RWPE2 (cell line): ENCODE results near the gene CHD3.

Source experiments
- ATAC-seq: fragments of 200-7000 bp; cut with Tn5 transposase; 3 replicates; pipeline ENCODE4 v1.9.1; 2021; ENCODE audit warnings: low read depth
- DNase-seq: peaks from one replicate; pipeline ENCODE4 v3.0.0-alpha.2; 2020; ENCODE audit warnings: low spot score
- H3K27ac ChIP-seq: fragments of 450-650 bp; 2 replicates; pipeline ENCODE4 v1.5.1; 2017; ENCODE audit warnings: mild to moderate bottlenecking; ENCODE audit not compliant: poor library complexity, severe bottlenecking
- H3K27me3 ChIP-seq: fragments of 250-450 bp; sonication (Bioruptor Pico); 2 replicates; pipeline ENCODE4 v1.5.1; 2021; ENCODE audit warnings: mild to moderate bottlenecking, moderate library complexity; ENCODE audit not compliant: insufficient read depth, poor library complexity, severe bottlenecking
- H3K36me3 ChIP-seq: fragments of 250-450 bp; sonication (Bioruptor Pico); 2 replicates; pipeline ENCODE4 v1.5.1; 2020; ENCODE audit warnings: low read depth, mild to moderate bottlenecking, moderate library complexity
- H3K4me1 ChIP-seq: fragments of 250-450 bp; sonication (Bioruptor Pico); 2 replicates; pipeline ENCODE4 v1.5.1; 2021; ENCODE audit warnings: mild to moderate bottlenecking, moderate library complexity; ENCODE audit not compliant: insufficient read depth, poor library complexity, severe bottlenecking
- H3K4me3 ChIP-seq: fragments of 250-450 bp; sonication (Bioruptor Pico); 2 replicates; pipeline ENCODE4 v1.5.1; 2021; ENCODE audit warnings: mild to moderate bottlenecking, moderate library complexity; ENCODE audit not compliant: severe bottlenecking
- H3K9me3 ChIP-seq: fragments of 250-450 bp; sonication (Bioruptor Pico); 2 replicates; pipeline ENCODE4 v1.5.1; 2021; ENCODE audit warnings: mild to moderate bottlenecking, moderate library complexity; ENCODE audit not compliant: severe bottlenecking
- CTCF ChIP-seq: fragments of 450-650 bp; IDR thresholded peaks from one replicate; pipeline ENCODE4 v1.5.1; 2017; ENCODE audit warnings: mild to moderate bottlenecking, moderate library complexity; ENCODE audit not compliant: poor library complexity, severe bottlenecking

CHD3 gene

GRCh38 chr17:7940743-7941142, 52.2 kb downstream of the CHD3 start:
- Histone ChIP-seq H3K27me3 (no peaks in the 10 kb centered on the region), H3K4me3 (no peak overlapping the region), H3K9me3 (no peaks in the 10 kb centered on the region), H3K4me1 (no peaks in the 10 kb centered on the region), H3K36me3 (peaks cover 85% of the 10 kb centered on the region), H3K27ac (no peak overlapping the region)
- ATAC-seq: no peak
- no peak for DNase-seq
- no peak for TF ChIP-seq CTCF

GRCh38 chr17:7943291-7943690, 54.7 kb downstream of the CHD3 start:
- DNase-seq (no peak), ATAC-seq (no peak)
- H3K36me3 ChIP-seq: peaks cover 84% of the 10 kb centered on the region
- H3K4me3 ChIP-seq: no peak overlapping the region
- H3K27me3 ChIP-seq: no peaks in the 10 kb centered on the region
- no peak for TF ChIP-seq CTCF
- H3K27ac ChIP-seq: no peak overlapping the region
- H3K9me3 ChIP-seq: no peaks in the 10 kb centered on the region
- no peaks in the 10 kb centered on the region for H3K4me1 ChIP-seq

GRCh38 chr17:7944326-7944725, 55.7 kb downstream of the CHD3 start:
- TF ChIP-seq CTCF: no peak
- DNase-seq: no peak
- Histone ChIP-seq H3K27ac (no peak overlapping the region), H3K27me3 (no peaks in the 10 kb centered on the region), H3K4me1 (no peaks in the 10 kb centered on the region), H3K36me3 (peaks cover 84% of the 10 kb centered on the region), H3K4me3 (no peak overlapping the region), H3K9me3 (no peaks in the 10 kb centered on the region)
- no peak for ATAC-seq

GRCh38 chr17:7945651-7946050, 57.1 kb downstream of the CHD3 start:
- ATAC-seq: no peak
- Histone ChIP-seq H3K4me1 (no peaks in the 10 kb centered on the region), H3K27ac (no peak overlapping the region), H3K36me3 (peaks cover 81% of the 10 kb centered on the region), H3K9me3 (no peaks in the 10 kb centered on the region), H3K4me3 (no peak overlapping the region), H3K27me3 (no peaks in the 10 kb centered on the region)
- no peak for DNase-seq
- TF ChIP-seq CTCF: no peak

GRCh38 chr17:7946441-7946840, 57.9 kb downstream of the CHD3 start:
- peaks cover 75% of the 10 kb centered on the region for H3K36me3 ChIP-seq
- H3K4me3 ChIP-seq: no peak overlapping the region
- H3K9me3 ChIP-seq: no peaks in the 10 kb centered on the region

More at GRCh38 chr17:7946441-7946840, 57.9 kb downstream of the CHD3 start:
- Histone ChIP-seq H3K27me3 (no peaks in the 10 kb centered on the region), H3K4me1 (no peaks in the 10 kb centered on the region), H3K27ac (no peak overlapping the region)
- ATAC-seq: no peak
- DNase-seq: no peak
- TF ChIP-seq CTCF: no peak
